GM21390 (cell line): ENCODE data around the gene MGAT3.
A peak's percentile ranks its signal among the peaks of the same experiment; 100 is the strongest.

Experiments used
- ATAC-seq: cut with Tn5 transposase; IDR thresholded peaks from one replicate; pipeline ENCODE4 v1.9.1; 2021; ENCODE audit not compliant: unreplicated experiment

Gene MGAT3

GRCh38 chr22:39526736-39527171 is 69.9 kb downstream of the MGAT3 start:
- ATAC-seq = no peak

GRCh38 chr22:39527481-39527961 is 70.7 kb downstream of the MGAT3 start:
- ATAC-seq = no peak

DNA sequence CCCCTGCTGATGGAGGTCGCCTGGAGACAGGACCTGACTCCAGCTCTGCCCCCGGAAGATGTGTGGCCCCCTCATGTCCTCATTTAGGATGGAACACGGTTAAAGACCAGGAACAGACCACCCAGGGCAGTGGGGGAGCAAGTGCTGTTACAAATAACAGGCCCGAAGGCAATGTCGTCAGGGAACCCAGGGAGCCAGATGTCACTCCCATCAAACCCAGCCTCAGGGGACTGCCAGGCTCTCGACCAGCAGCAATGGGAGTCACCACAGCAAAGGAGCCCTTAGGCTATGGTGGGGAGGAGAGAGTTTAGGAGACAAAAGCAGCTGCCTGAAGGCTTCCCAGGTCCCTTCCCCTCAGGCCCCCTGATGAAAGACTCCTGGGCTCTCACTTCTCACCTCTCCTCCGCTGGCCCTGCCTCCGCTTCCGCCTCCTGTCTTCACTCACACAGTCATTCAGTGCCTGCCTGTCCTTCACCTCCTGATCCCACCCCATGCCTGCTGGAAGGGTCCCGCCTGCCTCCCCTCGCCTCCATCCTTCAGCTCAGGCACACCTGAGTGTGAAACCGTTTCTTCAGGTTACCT is 71.4 kb downstream of the MGAT3 start:
- no peak for ATAC-seq

- no peak for ATAC-seq
Measured at GRCh38 chr22:39528681-39529486, 72.1 kb downstream of the MGAT3 start.

DNA sequence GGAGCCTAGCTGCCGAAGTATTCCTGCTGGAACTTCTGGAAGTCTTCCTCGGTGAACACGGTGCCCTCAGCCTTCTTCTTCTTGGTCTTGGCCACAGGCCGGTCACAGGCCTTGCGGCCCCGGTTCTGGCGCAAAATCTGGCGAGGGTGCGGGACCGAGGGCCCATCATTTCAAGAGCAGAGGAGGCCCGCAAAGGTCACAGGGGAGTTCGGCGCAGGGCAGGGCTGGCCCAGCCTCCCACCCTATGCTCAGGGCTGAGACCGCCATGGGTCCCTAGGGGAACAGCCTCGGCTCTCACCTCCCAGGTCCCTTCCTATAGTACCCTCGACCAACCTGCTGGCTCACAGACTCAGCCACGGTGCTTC is 72.7 kb downstream of the MGAT3 start:
- no peak for ATAC-seq

DNA sequence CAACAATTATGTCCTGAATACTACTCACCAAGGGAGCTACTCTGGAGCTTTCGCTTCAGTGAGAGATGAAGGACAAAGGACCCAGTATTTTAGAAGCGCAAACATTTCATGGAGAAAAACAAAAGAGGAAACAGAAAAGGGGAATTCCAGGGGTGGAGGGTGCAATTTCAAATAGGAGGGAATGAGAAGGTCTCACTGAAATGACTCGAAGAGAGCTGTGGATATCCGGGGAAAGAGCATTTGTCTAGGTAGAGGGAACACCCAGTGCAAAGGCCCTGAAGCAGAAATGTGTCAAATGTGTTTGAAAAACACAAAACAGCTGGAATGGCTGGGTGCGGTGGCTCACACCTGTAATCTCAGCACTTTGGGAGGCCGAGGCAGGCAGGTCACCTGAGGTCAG is 73.3 kb downstream of the MGAT3 start:
- ATAC-seq = no peak

GRCh38 chr22:39530692-39531331 is 74.0 kb downstream of the MGAT3 start:
- no peak for ATAC-seq

GRCh38 chr22:39532215-39533073 is 75.6 kb downstream of the MGAT3 start, which contains the start of gene RPS19BP1:
Gene RPS19BP1, minus strand, starts transcription at chr22:39532748. Its CDS starts 10 bp downstream, at chr22:39532738.
- peak; percentile 77 for ATAC-seq

DNA sequence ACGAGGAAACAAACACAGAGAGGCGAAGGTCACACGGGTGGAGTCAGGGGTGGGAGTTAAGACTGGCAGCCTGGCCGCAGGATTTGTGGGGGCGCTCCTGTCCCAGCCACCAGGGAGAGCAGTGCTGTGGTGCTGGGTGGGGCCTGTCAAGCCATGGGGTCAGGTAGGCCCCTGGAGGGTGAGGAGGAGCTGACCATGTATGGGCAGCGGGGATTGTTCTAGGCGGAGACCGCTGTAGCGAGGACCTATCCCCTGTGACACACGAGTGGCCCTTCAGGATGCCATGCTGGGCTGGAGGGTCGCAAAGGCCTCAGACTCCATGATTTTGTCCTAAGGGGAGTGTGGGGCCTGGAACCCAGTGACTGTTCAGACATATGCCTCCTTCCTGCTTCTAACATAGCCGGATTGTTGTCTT is 77.3 kb downstream of the MGAT3 start:
- no peak for ATAC-seq

DNA sequence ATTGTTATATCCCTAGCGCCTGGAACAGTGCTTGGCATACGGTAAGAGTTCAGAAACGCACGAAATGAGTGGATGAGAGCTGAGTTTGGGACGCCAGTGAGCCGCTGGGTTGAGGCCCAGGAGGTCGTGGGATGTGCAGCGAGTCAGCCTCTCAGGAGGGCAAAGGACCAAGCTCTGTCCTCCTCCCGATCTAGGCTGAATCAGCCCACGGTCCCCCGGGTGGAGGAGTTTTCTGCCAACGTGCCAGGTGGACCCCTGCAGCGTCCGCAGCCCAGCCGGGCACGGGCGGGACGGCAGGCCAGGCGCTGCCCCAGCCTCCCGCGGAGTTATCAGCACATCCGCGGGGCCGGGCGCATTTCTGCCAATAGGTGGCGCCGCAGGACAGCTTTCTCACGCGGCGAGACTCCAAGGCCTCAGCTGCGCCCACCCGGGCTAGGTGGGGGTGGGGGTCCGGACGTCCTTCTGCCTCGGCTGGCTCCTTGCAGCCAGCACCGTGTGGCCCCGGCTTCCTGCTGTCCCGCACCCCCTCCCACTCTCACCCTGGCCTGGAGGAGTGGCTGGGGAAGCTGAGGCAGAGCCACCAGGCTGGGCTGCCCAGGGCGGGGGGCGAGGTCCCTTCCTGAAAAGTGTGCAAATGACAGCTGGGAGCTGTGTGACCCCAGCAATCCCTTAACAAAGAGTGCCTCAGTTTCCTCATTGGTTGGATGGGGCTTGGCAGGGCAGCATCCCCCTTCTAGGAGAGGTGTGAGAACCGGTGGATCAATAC is 78.0 kb downstream of the MGAT3 start:
- no peak for ATAC-seq

DNA sequence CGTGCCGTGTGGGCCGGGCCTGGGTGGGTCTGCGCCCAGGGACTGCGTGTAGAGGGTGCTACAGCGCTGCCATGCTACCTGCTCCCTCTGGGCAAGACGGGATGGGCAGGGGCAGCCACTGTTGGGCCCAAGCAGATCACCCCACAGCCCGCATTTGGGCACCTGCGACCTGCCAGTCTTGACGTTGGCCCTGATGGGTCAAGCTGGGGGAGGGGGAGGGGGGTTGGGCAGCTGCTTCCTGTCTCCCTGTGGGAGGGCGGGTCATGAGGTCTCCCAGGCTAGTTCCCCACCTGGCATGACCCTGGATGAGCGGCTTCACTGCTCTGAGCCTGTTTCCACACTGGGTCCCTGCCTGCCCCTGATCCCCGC is 78.5 kb downstream of the MGAT3 start:
- ATAC-seq = no peak

DNA sequence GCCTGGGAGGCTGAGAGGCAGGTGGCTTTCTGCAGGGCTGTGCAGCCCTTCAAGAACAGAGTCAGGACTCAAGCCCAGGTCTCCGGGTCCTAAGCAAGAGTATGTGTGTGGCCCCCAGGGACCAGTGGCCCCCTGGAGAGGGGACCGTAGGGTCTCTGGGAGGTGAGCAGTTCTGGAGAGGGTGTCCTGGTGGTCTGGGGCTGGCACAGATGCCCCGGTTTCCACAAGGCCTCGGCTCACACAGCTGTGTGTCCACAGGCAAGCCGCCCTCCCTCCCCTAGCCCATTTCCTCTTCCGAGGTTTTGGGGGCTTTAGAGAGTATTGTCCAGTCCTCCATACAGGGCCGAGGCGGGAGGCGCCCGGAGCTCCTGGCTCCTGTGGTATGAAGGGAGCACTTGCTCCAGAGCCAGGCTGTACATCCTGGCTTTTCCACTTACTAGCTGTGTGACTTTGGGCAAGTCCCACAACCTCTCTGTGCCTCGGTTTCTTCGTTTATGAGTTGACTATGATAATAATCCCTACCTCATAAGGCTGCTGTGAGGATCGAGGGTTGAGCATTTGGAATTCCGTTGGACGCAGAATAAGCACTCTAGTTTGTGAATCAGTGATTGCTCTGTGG is 79.1 kb downstream of the MGAT3 start:
- no peak for ATAC-seq

- no peak for ATAC-seq
Measured at GRCh38 chr22:39536711-39537110, 79.9 kb downstream of the MGAT3 start.

DNA sequence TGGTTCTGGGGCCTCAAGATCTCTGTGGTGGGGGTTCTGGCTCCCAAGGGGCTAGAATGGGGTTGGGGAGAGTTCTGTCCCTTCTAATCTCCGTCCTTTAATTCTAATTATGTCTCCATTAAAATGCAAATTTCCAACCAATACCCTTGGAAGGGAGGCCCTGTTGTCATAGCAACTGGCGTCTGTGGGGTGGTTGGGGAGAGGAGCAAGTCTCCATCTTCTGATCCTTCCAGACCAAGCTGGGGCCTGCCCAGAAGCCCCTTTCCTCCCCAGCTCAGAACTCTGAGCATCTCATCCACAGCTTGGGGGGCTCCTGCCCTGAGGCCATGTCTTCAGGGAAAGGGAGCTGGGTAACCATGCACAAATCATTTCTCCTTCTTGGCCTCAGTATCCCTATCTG is 81.2 kb downstream of the MGAT3 start:
- no peak for ATAC-seq
